Endothelial cell of umbilical vein (primary cell): ENCODE measurements around the gene BTG2. TPM values are rescaled to one million over a fixed set of nuclear protein-coding genes. Genes with fewer than 3 reads are reported as not detected.

Experiments used
- BruUV-seq: library from RNA; stranded (reverse); fragments of 400-500 nt; replicated peaks from 2 replicates; lab custom pipeline; 2021; lab: Mats Ljungman, UMichigan
- CTCF ChIA-PET: fragments of 300-600, 350-600 bp; sonication (Branson Sonifier 250); formaldehyde crosslinking; loops from one replicate; lab custom pipeline; 2021; ENCODE audit warnings: antibody characterized with exemption, inconsistent platforms; lab: Charles Lee
- POLR2A ChIA-PET: fragments of 300-600, 350-600 bp; sonication (Branson Sonifier 250); formaldehyde crosslinking; loops from one replicate; lab custom pipeline; 2021; ENCODE audit warnings: antibody characterized with exemption, inconsistent platforms; lab: Charles Lee
- DNase-seq: peaks from one replicate; pipeline ENCODE4 v3.0.0-alpha.2; 2011; ENCODE audit warnings: low read depth, low spot score
- FAIRE-seq: peaks from 2 replicates; lab custom pipeline; 2011; peaks lifted over from hg19 to GRCh38; lab: Jason Lieb, UNC
- H2AFZ ChIP-seq: 2 replicates; pipeline ENCODE4 v1.6.0; 2012; ENCODE audit warnings: low read depth, low read length, control low read depth, inconsistent platforms
- H3K27ac ChIP-seq: 2 replicates; pipeline ENCODE4 v1.5.1; 2011; ENCODE audit warnings: low read depth, mild to moderate bottlenecking, control low read depth, low read length, moderate library complexity; ENCODE audit not compliant: insufficient read depth
- H3K27me3 ChIP-seq, 2 experiments: 2 replicates each; pipeline versions ENCODE4 v1.6.0 to v1.6.1; 2011; ENCODE audit warnings: low read length in 2 of 2, mixed read lengths in 1 of 2; ENCODE audit not compliant: control insufficient read depth in 2 of 2, insufficient read depth in 2 of 2
- H3K36me3 ChIP-seq, 2 experiments: 2 replicates in 1 of 2; 3 replicates in 1 of 2; pipeline ENCODE4 v1.5.1; 2011; ENCODE audit warnings: low read length in 2 of 2, mild to moderate bottlenecking in 1 of 2, moderate library complexity in 1 of 2; ENCODE audit not compliant: control insufficient read depth in 2 of 2, insufficient read depth in 2 of 2; ENCODE audit errors: extremely low read depth in 1 of 2
- H3K4me1 ChIP-seq: 3 replicates; pipeline ENCODE4 v1.5.1; 2011; ENCODE audit warnings: mild to moderate bottlenecking, low read length; ENCODE audit not compliant: control insufficient read depth, insufficient read depth; ENCODE audit errors: extremely low read depth
- H3K4me2 ChIP-seq: 2 replicates; pipeline ENCODE4 v1.6.1; 2011; ENCODE audit warnings: low read length, control low read depth, mixed read lengths; ENCODE audit not compliant: insufficient read depth
- H3K4me3 ChIP-seq, 3 experiments: fragments of 200-600 bp in 1 of 3; sonication (generic), shearing (Covaris generic) in 1 of 3; replicated peaks in 1 of 3; 2 replicates each; pipeline ENCODE4 v1.5.1; 2011 to 2016; ENCODE audit warnings: control low read depth in 3 of 3, low read length in 3 of 3, mild to moderate bottlenecking in 2 of 3, inconsistent platforms in 1 of 3, low read depth in 1 of 3, moderate library complexity in 1 of 3; ENCODE audit not compliant: insufficient read depth in 1 of 3
- H3K79me2 ChIP-seq: 2 replicates; pipeline ENCODE4 v1.6.0; 2012; ENCODE audit warnings: low read length, inconsistent platforms; ENCODE audit not compliant: control insufficient read depth, insufficient read depth
- H3K9ac ChIP-seq: replicated peaks from 2 replicates; pipeline ENCODE3; 2011; ENCODE audit warnings: low read length, control low read depth; ENCODE audit not compliant: insufficient read depth; ENCODE audit errors: extremely low read depth
- H3K9me1 ChIP-seq: replicated peaks from 3 replicates; pipeline ENCODE4 v1.6.0; 2011; ENCODE audit warnings: mild to moderate bottlenecking, low read length; ENCODE audit not compliant: control insufficient read depth, insufficient read depth; ENCODE audit errors: extremely low read depth
- H3K9me3 ChIP-seq: replicated peaks from 2 replicates; pipeline ENCODE4 v1.5.1; 2012; ENCODE audit warnings: low read length, inconsistent platforms; ENCODE audit not compliant: control insufficient read depth, insufficient read depth
- H4K20me1 ChIP-seq: replicated peaks from 2 replicates; pipeline ENCODE3; 2011; ENCODE audit warnings: mild to moderate bottlenecking, low read length; ENCODE audit not compliant: control insufficient read depth, insufficient read depth; ENCODE audit errors: extremely low read depth
- EZH2 ChIP-seq: IDR thresholded peaks from 2 replicates; pipeline ENCODE4 v1.6.1; 2012; ENCODE audit warnings: borderline replicate concordance, low read depth, mild to moderate bottlenecking, moderate library complexity, low read length, inconsistent platforms; ENCODE audit not compliant: severe bottlenecking
- FOS ChIP-seq: IDR thresholded peaks from 2 replicates; pipeline ENCODE4 v1.6.1; 2011; ENCODE audit warnings: mild to moderate bottlenecking, low read length, moderate library complexity, borderline replicate concordance; ENCODE audit not compliant: insufficient read depth
- GATA2 ChIP-seq: IDR thresholded peaks from 2 replicates; pipeline ENCODE4 v1.7.0; 2011; ENCODE audit warnings: low read depth, mild to moderate bottlenecking, moderate library complexity, mixed read lengths, low read length; ENCODE audit not compliant: insufficient read length, insufficient read depth
- JUN ChIP-seq: IDR thresholded peaks from 2 replicates; pipeline ENCODE4 v1.6.1; 2011; ENCODE audit warnings: borderline replicate concordance, low read depth; ENCODE audit not compliant: insufficient read length, insufficient read depth
- MYC ChIP-seq: IDR thresholded peaks from one replicate; pipeline ENCODE4 v1.6.1; 2011; ENCODE audit warnings: mild to moderate bottlenecking, low read depth, low read length
- POLR2A ChIP-seq: IDR thresholded peaks from 2 replicates; pipeline ENCODE4 v1.6.1; 2012; ENCODE audit warnings: low read depth, mild to moderate bottlenecking, control low read depth, low read length
- POLR2AphosphoS5 ChIP-seq: IDR thresholded peaks from 2 replicates; pipeline ENCODE4 v1.6.1; 2012; ENCODE audit warnings: low read depth, mild to moderate bottlenecking, control low read depth, low read length, moderate library complexity; ENCODE audit not compliant: insufficient read depth
- dilution Hi-C: fragments of 300-500 bp; cut with MboI; formaldehyde crosslinking; loops from one replicate; pipeline ENCODE4 v1.15.0; 2019; ENCODE audit warnings: low sequenced_read_pairs; ENCODE audit not compliant: extremely low pct_ligation_motif_present
- intact Hi-C: fragments of 100-400 bp; cut with micrococcal nuclease; formaldehyde crosslinking; loops from one replicate; pipeline ENCODE4 v1.10.0; 2022
- polyA plus RNA-seq, 4 experiments: library from polyadenylated mRNA; depleted of rRNA in 3 of 4; stranded (reverse) in 3 of 4; unstranded in 1 of 4; fragments of >200 nt; gene quantifications; 2 replicates each; pipeline versions ENCODE4 v1.2.1 to v1.2.3, GENCODE V29; 2011 to 2012; ENCODE audit warnings: missing spikeins in 1 of 4
- total RNA-seq: library from RNA; stranded (reverse); gene quantifications from 2 replicates; pipeline ENCODE4 v1.2.3, GENCODE V29; 2021
- TF ChIP-seq, protein P1 (sequence below), 2 donors: IDR thresholded peaks; 1 replicate in 1 of 2; 2 replicates in 1 of 2; pipeline ENCODE4 v1.5.1; 2011; ENCODE audit warnings: low read length in 2 of 2, mild to moderate bottlenecking in 2 of 2, moderate library complexity in 2 of 2, control low read depth in 1 of 2, inconsistent platforms in 1 of 2, low read depth in 1 of 2; ENCODE audit not compliant: insufficient read depth in 1 of 2; ENCODE audit errors: extremely low read depth in 1 of 2
- TF ChIP-seq, protein P2 (sequence below): IDR thresholded peaks from 2 replicates; pipeline ENCODE4 v1.6.1; 2011; ENCODE audit not compliant: insufficient read depth, insufficient read length

BTG2 gene
- total and polyA plus RNA-seq, 2 donors (not counting 3 experiments of a cell fraction or from before 2014, with no cell fraction given), result 35.6 to 50.1 TPM

DNA sequence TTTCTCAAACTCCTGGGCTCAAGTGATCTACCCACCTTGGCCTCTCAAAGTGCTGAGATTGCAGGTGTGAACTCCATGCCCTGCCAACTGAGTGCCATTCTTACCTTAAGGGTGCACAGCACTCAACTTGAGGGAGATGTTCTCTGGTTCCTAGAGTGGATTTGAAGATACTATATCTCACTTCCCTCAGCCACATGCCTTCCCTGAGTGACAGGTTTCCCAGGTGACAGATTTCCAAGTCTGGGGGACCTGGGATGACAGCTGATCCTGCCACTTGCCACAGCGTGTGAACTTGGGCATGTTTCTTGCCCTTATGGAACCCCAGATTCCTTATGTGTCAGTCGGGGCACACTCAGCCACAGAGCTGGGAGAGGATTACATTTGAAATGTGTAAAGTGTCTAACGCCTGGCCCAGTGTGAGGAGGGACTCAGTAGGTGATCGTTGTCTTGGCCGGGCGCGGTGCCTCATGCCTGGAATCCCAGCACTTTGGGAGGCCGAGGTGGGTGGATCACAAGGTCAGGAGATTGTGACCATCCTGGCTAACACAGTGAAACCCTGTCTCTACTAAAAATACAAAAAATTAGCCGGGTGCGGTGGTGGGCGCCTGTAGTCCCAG, 29.6 kb upstream of the BTG2 start:
- DNase-seq, result no peak
- H3K9me3 ChIP-seq, result no peaks in the 10 kb centered on the region
- no peak overlapping the region for H3K4me3 ChIP-seq
- CTCF ChIA-PET, result interaction anchor here (1.0 to 19.8 kb wide), 7 partner anchors 8 to 85 kb away, joined by 4 to 1014 read pairs (median 5); partner anchors contain the start of gene BTG2
- no peaks in the 10 kb centered on the region for H4K20me1 ChIP-seq
- peaks cover 5% of the 10 kb centered on the region for H3K4me1 ChIP-seq
- H2AFZ ChIP-seq, result no peak overlapping the region
- no peak overlapping the region for H3K27ac ChIP-seq
- intact Hi-C loops, result no loop called here
- POLR2A ChIA-PET, result interaction anchor here (0.6 to 1.6 kb wide), 2 partner anchors 29 to 53 kb away, joined by 4 to 12 read pairs; partner anchors contain the start of gene BTG2
- H3K4me2 ChIP-seq, result no peak overlapping the region
- no peak overlapping the region for H3K9ac ChIP-seq
- no TSS peak for BruUV-seq
- no peaks in the 10 kb centered on the region for H3K79me2 ChIP-seq
- H3K27me3 ChIP-seq, result peaks cover 6 to 9% of the 10 kb centered on the region in 2 experiments
- TF ChIP-seq JUN, result no peak
- TF ChIP-seq, protein P1, sequence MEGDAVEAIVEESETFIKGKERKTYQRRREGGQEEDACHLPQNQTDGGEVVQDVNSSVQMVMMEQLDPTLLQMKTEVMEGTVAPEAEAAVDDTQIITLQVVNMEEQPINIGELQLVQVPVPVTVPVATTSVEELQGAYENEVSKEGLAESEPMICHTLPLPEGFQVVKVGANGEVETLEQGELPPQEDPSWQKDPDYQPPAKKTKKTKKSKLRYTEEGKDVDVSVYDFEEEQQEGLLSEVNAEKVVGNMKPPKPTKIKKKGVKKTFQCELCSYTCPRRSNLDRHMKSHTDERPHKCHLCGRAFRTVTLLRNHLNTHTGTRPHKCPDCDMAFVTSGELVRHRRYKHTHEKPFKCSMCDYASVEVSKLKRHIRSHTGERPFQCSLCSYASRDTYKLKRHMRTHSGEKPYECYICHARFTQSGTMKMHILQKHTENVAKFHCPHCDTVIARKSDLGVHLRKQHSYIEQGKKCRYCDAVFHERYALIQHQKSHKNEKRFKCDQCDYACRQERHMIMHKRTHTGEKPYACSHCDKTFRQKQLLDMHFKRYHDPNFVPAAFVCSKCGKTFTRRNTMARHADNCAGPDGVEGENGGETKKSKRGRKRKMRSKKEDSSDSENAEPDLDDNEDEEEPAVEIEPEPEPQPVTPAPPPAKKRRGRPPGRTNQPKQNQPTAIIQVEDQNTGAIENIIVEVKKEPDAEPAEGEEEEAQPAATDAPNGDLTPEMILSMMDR (IDR thresholded peaks at IDR 0.05; ENCODE audit: extremely low read depth in 1 of 2, insufficient read depth in 1 of 2, low read depth in 1 of 2, low read length in 2 of 2), result no peak
- TF ChIP-seq POLR2AphosphoS5, result no peak
- TF ChIP-seq POLR2A, result no peak
- no peak for TF ChIP-seq FOS
- H3K36me3 ChIP-seq, result no peaks in the 10 kb centered on the region
- dilution Hi-C loops, result no loop called here
- no peak for FAIRE-seq
- no peaks in the 10 kb centered on the region for H3K9me1 ChIP-seq

DNA sequence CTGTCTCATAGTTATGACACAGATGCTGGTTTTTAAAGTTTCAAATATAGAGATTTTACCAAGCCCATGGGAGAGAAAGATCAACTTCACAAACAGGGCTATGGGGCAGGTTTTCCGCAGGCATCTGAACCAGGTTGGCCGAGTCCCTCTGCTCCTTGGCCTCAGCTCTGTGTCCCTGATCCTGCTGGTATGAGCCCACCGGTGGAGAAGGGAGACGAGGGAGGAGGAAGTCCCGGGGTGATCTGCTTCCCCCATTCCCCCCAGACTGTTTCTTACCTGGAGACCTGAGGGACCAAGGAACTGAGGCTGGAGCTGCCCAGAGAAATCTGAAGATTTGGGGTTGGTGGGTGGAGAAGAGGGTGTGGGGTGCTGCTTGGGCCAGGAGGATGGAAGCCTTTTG, 28.9 kb upstream of the BTG2 start:
- Histone ChIP-seq H3K9ac (no peak overlapping the region), H3K9me3 (no peaks in the 10 kb centered on the region), H2AFZ (no peak overlapping the region), H3K4me3 (no peak overlapping the region), H3K36me3 (no peaks in the 10 kb centered on the region), H3K9me1 (no peaks in the 10 kb centered on the region), H4K20me1 (no peaks in the 10 kb centered on the region), H3K4me2 (no peak overlapping the region), H3K79me2 (no peaks in the 10 kb centered on the region), H3K4me1 (peaks cover 5% of the 10 kb centered on the region), H3K27me3 (peaks cover 6 to 9% of the 10 kb centered on the region in 2 experiments), H3K27ac (no peak overlapping the region)
- BruUV-seq, result no TSS peak
- TF ChIP-seq, protein P1 (IDR thresholded peaks at IDR 0.05; ENCODE audit: extremely low read depth in 1 of 2, insufficient read depth in 1 of 2, low read depth in 1 of 2, low read length in 2 of 2), result no peak
- TF ChIP-seq POLR2A, result no peak
- TF ChIP-seq JUN, result no peak
- TF ChIP-seq FOS, result no peak
- TF ChIP-seq POLR2AphosphoS5, result no peak
- no peak for TF ChIP-seq MYC
- TF ChIP-seq GATA2, result no peak
- TF ChIP-seq, protein P2, sequence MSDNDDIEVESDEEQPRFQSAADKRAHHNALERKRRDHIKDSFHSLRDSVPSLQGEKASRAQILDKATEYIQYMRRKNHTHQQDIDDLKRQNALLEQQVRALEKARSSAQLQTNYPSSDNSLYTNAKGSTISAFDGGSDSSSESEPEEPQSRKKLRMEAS, result no peak
- no peak for TF ChIP-seq EZH2
- ChIA-PET POLR2A (no interaction called here), CTCF (interaction anchor here (1.1 to 19.8 kb wide), 4 partner anchors 9 to 84 kb away, joined by 4 to 1014 read pairs (median 5); no protein-coding TSS in a partner anchor)
- DNase-seq (no peak), FAIRE-seq (no peak)
- dilution Hi-C loops (no loop called here), intact Hi-C loops (no loop called here)
